Measurements from ENCODE around the gene NOTCH2.
"Not testable (repeated sequence)": the region's sequence is repeated elsewhere in the genome, so short reads cannot be mapped to it uniquely, and the experiment has no call there.

The NOTCH2 gene

DNA sequence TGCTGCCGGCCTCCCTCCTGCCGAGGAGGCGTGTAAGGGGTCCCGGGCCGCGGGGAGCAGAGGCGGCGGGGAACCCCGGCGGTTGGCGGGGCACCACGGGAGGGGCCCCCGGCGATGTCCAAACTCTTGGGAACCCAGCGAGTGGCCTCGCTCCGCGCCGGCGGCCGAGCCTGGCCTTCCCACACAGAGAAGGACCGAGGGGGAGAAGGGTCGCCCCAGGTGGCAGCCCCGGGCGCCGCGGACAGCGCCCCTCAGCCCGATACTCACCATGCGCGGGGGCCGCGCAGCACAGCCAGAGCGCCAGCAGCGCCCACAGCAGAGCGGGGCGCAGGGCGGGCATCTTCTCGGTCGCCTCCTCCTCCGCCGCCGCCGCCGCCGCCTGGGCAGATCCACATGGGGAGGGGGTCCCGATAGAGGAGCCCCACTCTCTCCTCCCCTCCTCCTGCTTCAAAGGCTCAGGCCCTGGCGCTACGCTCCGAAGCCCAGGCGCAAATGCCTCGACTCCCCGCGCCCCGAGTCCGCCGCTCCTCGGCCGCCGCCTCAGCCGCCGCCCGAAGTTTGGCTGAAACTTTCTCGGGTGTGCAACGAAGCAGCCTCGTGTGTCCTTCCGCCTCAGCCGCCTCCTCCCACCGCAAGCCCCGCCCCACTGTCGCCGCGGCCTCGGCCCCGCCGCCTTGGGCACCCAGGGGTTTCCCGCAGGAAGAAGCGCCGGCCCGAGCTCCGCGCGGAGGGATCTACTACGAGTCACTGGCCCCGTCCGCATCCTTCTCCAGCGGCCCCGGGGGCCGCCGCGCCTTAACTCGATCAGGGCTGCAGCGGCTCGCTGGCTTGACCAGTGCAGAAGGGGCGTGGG is at the start of gene NOTCH2:
NOTCH2 (minus strand) TSS at position 596 of the 853 bp plus-strand sequence; CDS start at position 340, 256 bp downstream.
- not testable (repeated sequence) for DNase-seq (ENCODE audit: low spot score)

DNA sequence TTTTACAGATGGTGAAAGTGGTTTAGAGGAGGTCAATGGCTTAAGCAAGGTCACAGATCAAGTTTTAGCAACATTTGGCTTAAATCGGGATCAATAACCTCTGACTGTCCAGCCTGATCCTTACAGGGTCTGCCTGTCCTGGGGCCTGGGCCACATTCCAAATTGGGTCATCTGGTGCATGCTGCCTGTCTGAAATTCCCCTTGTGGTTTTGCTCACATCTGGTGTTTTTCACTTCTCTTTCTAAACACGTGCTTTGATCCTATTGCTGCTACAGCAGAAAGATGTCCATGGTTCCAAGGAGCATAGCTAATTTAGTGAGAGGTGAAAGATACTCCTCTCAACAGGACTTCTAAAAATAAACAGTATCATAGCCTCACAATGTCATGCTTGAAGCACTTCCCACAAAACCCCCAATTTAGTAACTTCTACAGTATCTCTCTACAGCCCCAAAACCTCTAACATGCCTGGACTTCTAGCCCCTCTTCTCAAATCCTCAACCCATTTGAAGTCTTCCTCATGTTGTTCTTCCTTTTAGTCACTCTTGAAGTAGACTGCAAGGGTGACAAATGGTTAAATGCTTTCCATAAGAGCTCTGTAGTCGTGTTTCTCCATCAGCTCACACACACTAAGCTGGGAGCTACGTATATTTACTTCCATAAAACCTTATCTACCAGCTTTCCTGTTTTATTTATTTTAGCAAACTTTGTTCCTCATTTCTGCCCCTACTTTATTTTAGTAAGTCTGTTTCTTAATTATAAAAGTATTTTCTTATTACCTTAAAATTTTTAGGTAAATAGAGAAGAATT is 48.1 kb upstream of the NOTCH2 start:
- DNase-seq (ENCODE audit: low spot score), result peak; percentile 3

DNA sequence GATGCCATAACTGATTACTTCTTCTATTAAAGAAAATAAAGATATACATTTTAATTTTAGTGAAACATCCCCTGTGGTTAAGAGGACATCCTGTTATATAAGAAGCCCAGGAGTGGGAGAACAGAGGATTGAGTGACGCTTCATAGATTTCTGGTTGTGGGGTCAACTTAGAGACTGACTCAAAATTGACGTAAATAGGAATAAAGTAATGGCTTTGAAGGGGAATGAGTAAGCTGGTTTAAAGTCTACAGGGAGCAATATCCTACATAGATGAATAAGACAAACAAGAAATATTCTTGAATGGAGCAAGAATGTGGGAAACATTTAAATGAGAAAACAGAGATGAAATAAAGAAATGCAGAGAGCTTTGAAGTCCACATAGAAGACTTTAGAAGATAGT is 46.6 kb upstream of the NOTCH2 start:
- not testable (repeated sequence) for DNase-seq (ENCODE audit: low spot score)

DNA sequence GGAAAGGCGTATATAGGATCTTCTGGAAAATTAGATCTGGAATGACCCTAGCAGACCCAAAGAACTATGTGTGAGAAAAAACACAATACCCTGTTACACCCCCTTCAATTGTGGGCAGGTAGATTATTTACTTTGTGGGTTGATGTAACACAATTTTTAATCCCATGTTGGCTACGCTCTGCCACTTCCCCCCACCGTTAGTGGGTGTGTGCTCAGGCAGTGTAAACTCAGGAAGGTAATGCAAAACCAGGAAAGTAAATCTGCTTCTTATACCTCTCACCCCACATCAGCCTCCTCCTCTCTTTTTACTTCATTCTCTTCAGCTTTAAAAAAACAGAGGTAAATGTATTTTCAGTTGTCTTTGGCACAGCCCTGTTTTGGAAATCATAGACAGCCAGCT is 43.7 kb upstream of the NOTCH2 start:
- DNase-seq (ENCODE audit: low spot score), result not testable (repeated sequence)

DNA sequence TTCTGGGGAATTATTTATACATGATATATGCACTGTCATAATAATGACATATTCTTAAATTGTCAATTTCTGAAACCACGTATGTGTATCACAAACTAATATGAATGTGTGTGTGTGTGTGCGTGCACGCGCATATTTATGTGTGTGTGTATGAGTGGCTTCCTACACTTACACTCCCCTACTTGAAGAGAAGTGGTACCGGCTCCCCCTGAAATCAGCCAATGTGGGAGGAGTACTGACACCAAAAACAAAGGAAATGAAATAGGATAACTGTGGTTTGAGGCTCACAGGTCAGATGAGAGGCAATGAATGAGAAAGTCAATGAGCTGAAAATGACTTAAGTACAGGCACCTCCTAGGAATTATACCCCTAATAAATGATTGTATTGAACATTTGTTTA is 42.8 kb upstream of the NOTCH2 start:
- DNase-seq (ENCODE audit: low spot score), result not testable (repeated sequence)

DNA sequence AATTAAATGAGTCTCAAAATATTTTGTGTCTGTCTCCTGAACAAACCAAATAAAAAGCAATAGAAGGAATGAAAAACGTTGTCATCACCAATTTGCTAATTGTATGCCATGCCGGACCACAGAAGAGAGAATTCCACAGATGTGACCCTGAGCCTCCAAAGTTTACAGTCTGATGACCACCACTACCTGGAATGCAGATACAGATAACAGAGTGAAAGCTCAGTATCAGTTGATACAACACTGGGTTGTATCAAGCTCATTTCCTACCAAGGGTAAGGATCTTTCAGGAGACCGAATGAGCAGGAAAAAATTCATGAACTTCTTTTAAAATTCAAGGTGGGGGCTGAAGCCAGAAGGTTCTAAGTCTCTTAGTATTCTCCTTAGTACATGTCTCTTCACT is 42.3 kb upstream of the NOTCH2 start:
- not testable (repeated sequence) for DNase-seq (ENCODE audit: low spot score)

DNA sequence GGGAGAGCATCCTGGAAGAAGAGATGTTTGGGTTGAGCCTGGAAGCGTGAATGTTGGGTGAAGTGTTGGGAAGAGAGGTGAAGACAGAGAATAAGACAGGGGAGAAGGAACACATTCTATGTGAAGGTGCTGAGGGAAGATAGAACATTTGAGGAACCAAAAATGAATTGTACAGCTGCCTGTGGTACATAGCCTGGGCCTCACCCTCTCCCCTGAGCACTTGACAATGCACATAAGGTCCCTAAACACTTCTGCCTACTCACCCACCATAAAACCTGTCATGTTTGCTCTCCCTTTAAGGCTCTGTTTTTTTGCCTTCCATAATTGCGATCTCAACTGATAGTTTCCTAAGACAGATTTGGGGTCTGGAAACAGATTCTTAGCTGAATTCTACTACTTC is 41.5 kb upstream of the NOTCH2 start:
- DNase-seq (ENCODE audit: low spot score), result not testable (repeated sequence)

DNA sequence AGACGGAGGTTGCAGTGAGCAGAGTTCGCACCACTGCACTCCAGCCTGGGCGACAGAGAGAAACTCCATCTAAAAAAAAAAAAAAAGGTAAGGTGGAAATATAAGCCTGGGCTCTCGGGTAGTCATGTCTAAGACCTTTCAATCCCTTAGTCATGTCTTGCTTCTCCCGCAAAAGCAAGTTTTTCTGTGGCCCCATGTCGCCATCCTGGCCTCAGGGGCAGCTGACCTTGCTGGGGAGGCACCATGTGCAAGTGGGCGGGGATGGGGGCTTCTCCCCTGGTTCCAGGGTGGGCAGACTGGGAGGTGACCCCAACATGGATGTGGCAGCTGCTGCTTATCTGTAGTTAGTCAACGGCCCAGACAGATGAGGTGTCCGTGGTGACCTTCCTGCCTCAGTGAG is 40.2 kb upstream of the NOTCH2 start:
- DNase-seq (ENCODE audit: low spot score), result not testable (repeated sequence)

DNA sequence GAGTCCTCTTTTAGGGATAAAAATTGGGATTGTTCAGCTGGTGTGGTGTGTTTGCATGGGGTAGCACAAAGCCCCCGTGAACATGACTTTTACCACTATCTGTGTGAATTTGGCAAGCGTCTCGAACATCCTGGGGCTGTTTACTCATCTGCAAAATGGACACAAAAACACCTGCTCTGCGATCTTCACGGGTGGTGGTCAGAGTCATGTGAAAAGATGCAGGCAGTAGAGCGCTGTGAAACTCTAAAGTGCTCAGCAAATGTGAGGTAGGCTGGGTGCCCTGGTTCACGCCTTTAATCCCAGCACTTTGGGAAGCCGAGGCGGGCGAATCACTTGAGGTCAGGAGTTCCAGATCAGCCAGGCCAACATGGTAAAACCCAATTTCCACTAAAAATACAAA is 39.7 kb upstream of the NOTCH2 start:
- DNase-seq (ENCODE audit: low spot score), result not testable (repeated sequence)

DNA sequence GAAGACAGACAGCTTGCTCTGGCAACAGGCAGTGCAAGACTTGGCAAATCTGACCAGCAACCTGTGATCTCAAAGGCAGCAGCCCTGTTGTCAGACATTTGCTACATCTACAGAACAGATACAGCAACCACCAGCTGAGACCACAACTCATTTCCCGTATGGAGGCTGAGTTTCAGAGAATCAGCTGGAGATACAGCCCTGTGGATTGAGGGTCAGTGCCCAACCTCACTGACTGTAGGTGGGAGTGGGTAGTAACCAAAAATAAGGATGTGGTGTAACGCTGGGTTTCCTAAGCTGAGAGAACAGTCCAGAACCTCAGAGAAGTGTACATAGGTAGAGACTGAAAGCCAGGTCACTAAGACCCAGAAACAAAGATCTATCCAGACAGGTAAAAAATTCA is 35.8 kb upstream of the NOTCH2 start:
- not testable (repeated sequence) for DNase-seq (ENCODE audit: low spot score)

DNA sequence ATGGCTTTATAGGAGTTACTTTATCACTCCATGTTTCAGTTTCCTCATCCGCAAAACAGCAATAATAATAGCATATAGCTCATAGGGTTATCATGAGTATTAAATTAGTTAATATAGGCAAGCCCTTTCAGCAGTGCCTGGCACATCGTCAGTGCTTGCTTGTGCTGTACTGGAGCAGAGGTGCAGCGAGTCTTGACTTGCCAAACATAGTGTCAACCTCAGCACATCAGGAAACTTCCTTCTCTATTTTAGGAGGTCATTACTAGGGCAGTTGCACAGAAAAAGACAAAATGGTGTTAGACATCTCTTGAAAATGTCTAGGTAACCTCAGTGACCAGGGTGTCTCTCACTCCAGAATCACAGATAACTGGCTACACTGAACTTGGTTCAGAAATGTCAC is 34.3 kb upstream of the NOTCH2 start:
- DNase-seq (ENCODE audit: low spot score), result not testable (repeated sequence)

DNA sequence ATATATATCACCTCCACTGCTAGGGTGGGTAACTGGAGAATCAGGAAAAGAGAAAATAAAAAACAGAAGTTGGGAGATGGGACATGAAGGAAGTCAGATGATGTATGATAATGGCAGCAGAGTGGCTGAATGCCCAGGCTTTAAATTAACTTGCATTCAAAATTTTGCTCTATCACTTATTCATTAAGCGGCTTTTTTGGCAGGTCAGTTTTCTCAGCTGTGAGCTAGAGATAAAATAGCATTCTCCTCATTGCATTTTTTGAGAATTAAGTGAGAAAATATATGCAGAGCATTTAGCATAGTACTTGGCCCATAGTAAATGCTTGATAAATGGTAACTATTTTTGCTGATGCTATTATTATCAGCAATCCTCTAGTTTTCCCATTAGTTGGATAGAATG is 32.1 kb upstream of the NOTCH2 start:
- DNase-seq (ENCODE audit: low spot score), result not testable (repeated sequence)

DNA sequence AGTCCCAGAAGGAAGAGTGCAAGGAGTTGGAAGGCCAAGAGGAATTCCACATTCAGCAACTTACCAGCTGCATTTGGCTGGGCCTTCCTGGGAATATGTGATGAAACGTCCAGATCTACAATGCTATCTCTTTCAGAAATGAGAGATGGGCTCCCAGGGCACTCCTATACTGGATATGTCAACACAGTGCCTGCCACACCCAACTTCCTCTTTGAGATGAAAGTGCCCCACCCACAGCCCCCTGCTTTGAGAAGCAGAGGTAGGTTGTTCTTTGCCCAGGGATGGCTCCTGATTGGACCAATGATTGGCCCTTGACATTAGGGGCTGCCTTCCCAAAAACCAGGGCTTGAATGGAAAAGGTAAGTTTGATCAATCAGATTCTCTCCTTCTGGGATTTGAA is 31.1 kb upstream of the NOTCH2 start:
- DNase-seq (ENCODE audit: low spot score), result not testable (repeated sequence)

DNA sequence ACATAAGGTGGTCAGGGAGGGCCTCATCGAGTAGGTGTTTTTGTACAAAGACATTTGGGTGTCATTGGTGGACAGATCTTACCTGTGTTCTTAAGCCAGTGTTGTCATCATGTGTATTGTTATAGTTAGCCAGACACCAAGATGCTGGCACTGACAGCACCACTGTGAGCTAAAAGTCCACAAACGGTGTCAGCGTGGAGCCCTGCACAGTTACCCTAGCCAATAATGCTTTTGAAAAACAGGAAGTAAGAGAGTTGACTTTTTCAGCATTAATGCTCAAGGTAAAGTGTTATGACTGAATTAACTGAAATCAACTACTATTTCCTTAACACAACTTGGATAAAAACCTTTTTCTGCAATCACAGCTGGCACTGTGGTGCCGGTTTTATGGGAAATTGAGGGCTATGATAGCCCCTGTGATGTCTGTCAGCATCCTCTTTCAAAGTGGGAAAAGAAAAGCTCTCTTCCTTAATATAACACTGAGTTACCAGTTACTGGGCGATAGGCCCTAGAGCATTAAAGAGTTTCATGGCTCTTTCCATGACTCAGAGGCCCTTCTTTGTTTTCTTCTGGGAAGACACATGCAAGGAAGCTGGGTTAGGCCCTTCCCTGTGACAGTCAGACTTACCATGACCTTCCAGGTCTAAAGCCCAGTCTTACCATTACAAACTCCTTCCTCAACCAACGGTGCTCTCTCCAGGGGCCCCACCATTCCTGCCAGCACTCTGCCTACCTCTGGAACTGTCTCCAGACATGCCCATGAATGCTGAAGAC is 29.7 kb upstream of the NOTCH2 start:
- not testable (repeated sequence) for DNase-seq (ENCODE audit: low spot score)

DNA sequence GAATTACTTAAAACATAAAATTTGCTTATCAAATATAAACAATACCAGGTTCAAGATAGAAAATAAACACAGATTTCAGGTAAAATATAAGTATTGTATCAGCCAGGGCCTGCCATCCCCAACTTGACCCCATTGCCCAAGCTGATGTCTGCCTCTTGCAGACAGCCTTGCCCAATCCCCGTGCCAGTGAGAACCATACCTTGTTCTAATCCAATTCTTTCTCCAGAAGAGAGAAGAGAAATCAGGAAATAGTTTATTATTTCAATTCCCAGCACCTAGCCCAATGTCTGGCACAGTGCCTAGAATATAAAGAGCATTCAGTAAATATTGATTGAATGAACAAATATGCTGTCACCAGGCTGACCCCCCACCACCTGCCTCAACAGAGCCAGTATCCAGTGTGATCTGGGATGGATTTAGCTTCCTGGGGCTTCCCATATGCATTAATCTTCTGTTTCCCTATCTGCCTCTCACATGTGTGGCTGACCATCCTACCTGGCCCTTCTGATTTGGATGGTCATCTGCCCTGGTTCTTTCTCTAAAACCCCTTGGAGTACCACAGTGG is 27.6 kb upstream of the NOTCH2 start:
- DNase-seq (ENCODE audit: low spot score), result not testable (repeated sequence)

DNA sequence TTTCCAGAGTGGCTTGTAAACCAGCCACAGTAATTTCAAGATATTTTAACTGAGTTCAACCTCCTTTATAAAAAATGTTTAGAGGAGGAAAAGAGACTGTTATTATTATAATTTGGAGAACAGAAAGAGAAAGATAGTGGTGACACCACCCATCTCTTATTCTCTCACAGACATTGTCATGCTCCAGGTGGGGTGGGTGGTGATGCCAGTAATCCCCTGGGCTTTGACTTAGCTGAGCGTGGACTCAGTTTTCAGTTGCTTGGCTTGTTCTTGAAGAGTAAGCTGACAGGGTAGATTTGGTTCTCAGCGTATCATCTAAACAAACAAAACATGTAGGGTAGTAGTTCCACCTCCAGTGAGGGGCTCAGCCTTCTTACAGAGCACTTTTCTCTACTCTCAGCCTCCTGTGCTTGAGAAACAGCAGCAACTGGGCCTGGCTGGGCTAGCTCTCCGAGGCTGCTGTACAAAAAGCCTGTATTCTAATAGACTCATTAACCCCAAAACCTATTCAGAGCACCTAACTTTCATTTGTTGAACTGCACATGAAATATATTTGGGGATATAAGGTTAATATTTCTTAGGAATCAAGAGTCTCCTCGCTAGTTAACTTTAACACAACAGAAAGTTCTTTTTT is 24.2 kb upstream of the NOTCH2 start:
- DNase-seq (ENCODE audit: low spot score), result not testable (repeated sequence)

DNA sequence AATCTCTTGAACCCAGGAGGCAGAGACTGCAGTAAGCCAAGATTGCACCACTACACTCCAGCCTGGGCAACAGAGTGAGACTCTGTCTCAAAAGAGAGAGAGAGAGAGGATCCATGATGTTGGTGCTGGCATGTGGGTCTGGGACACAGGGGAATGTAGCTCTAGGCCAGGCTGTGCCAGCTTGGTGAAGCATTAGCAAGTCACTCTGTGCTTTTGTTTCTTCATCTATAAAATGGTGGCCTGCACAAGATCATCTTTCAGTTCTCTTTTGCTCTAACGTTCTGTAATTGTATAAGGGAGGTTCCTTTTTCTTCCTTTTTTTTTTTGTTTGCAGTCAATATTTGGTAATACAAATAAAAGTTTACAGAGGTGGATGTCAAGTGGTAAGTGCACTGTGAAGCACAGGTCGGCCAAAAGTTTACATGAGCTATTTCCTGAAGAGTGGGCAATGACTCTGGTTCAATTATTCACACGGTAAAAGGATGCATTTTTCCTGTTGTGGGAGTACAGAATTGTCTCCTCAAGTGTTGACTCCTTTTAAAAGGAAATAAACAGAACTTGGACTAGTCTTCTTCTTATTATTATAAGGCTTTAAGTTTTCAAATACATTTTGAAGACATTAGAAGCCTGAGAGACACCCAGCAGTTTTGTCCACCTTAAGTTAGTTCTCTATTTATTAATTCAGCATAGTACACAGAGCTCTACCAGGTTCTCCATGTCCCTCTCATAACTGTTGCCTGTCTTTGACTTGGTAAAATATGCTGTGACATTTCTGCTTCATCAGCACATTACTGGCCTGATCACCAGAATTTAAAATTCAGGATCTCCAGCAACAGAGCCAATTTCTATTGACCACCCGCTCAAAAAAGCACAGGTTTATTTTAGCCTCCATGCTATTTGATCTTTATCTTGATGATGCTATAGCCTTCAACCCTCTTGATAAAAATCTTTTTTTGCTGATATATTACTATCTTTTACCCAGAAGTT is 23.1 kb upstream of the NOTCH2 start:
- not testable (repeated sequence) for DNase-seq (ENCODE audit: low spot score)

DNA sequence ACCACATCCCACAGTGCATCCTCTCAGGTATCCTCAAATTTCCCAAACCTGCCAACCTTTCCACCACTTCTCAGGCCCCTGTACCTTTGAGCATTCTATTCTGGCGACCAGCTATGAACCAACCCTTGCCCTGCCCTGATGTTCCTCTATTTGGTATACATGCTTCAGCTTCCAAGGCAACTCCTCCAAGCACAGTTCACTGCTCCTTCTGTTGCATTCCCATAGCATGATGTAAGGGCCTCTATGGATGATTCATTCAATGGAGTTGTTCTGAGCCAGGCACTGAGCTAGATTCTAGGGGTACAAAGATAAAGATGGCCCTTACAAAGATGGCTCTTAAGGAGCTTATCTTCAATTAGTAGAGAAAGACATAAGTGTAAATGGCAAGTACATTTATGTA is 21.4 kb upstream of the NOTCH2 start:
- DNase-seq (ENCODE audit: low spot score), result not testable (repeated sequence)

DNA sequence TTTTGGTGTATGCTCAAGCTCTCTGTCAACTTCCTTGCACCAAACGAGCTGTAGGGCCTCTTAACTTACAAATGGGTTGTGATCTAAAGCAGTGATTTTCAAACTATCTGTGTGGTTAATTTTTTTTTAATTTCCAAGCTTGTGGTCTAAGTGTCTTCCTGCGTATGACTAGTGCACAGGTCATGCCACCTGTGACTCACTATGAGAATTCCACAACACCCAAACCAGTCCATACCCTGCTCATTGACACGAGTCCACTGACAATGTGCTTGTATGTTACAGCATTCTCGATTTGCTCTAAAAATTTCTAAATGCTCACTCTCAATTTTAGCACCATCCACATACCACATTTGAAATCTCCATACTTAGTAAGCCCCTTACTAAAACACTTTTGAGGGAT is 18.5 kb upstream of the NOTCH2 start:
- DNase-seq (ENCODE audit: low spot score), result not testable (repeated sequence)

DNA sequence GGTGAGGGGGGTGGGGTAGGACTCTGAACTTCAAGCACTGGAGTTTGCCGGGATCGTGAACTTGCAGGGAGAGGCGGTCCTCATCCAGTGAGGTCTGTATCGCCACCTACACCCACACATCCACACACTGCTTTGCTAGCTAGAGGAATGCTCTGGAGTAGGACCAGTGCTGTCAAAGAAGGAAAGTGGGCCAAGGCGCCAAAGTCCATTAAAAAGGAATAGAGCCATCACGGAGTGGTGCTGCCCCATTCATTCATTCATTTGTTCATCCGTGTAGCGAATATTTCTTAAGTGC is 405 bp upstream of the NOTCH2 start:
- not testable (repeated sequence) for DNase-seq (ENCODE audit: low spot score)
